Fibroblast of skin of scalp (primary cell): ENCODE measurements around the gene FGD5.
"Not testable (repeated sequence)": the region's sequence is repeated elsewhere in the genome, so short reads cannot be mapped to it uniquely, and the experiment has no call there.

ENCODE experiments used
- DNase-seq: peaks from one replicate; pipeline ENCODE4 v3.0.0-alpha.2; 2013

Gene FGD5

DNA sequence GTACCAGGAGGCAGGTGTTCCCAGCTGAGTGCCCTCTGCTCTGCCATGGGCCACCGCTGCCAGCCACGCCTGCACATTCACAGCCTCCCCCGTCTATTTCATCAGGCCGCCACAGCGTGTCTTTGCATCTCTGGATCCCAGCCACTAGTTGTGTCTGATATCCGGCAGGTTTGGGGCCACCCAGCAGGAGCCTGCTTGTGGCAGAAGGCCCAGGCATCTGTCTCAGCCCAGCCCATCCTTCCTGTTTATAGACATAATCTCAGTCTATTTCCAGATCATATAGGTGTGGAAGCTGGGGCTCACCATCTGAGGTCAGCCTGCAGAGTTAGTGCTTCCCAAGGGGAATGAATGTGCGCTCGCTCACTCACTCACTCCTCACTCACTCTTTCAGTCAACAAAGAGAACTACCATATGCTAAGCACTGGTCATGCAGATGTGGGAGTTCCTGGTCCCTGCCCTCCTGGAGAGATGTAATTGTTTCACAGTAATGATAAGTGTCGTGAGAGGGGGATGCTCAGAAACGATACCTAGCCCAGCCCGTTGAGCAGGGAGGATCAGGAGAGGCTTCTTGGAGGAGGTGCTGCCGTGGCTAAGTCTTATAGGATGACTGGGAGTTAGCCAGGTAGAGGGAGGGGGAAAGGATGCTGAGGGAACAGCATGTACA is 60.6 kb downstream of the FGD5 start:
- DNase-seq: no peak

DNA sequence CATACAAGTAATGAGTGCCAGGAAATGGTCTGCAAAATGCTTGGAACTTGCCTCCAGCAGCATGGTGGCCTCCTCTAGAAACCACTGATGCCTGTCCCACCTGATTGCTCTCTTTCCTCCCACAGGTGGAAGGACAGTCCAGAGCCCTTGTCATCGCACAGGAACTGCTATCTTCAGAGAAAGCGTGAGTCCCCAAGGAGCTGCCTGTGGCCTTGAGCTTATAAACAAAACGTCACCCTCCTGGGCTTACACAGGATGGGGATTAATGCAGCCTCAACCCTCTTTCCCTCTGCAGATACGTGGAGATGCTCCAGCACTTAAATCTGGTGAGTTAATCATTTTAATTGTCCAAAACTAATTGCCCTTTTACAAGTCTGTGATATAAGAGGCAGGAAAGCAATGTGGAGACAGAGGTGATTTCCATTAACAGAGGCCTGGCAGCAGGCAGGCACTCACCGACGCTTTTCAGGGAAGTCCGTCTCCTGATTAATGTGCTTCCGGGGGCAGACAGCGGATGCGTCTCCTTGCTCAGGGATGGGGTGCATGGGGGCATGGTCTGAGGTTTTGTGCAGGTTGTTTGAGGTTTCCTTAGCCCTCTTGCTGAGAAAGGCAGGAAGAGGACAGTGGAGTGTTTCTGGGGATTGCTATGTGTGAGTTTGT is 61.8 kb downstream of the FGD5 start:
- DNase-seq: no peak

DNA sequence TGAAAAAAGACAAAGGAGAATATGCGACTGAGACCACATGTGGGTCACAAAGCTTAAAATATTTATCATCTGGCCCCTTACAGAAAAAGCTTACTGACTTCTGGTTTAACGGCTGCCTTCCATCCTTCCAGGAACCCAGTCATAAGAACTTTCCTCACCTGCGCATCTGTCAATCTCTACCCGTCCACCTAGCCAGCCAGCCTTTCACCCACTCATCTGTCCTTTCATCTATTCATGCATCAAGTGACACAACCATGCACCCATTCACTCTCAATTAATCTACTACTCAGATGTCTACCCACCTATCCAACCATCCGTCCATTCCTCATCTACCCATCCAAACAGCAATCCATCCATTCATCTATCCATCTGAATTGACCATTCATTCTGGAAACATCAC is 64.5 kb downstream of the FGD5 start:
- no peak for DNase-seq

DNA sequence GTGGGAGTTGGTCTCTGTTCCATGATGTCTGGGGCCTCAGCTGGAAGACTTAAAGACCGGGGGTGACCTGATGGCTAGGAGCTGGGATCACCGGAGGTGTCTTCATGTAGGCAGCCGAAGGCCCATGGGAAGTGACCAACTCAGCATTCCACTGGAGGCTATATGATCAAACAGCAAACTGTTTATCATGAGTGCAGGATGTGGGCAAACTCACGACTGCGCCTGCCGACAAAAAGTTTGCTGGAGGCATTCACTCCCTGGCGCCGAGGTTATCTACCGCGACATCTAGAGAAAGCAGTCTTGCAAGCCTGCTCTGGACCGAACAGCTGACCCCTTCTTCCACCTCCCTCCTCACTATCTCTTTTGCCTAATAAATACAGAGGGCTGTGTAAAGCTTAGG is 65.9 kb downstream of the FGD5 start:
- no peak for DNase-seq

DNA sequence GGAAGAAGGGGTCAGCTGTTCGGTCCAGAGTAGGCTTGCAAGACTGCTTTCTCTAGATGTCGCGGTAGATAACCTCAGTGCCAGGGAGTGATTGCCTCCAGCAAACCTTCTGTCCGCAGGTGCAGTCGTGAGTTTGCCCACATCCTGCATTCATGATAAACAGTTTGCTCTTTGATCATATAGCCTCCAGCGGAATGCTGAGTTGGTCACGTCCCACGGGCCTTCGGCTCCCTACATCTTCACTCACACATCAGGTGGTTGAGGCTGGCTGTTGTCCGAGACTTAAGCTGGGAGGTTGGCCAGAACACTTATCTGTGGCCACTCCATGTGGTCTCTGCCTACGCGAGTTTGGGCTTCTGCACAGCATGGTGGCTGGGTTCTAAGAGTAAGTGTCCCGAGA is 66.5 kb downstream of the FGD5 start:
- DNase-seq: no peak

DNA sequence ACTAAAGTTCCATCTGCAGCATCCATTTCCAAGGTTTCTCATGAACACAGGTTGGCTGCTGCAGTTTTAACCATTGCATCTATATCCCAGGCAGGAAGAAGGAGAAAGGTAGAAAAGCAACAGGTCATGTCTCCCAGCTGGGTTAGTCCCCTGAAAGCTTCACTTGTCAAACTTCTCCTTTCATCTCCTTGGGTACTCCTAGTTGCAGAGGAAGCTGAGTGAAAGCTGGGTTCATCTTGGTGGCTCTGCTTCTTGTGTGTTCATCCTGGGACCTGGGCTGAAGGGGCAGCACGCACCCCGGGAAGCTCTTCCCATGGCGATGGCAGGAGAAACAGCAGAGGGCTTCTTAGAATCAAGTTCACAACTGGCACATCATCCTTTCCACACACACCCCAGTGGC is 67.3 kb downstream of the FGD5 start:
- DNase-seq: no peak

DNA sequence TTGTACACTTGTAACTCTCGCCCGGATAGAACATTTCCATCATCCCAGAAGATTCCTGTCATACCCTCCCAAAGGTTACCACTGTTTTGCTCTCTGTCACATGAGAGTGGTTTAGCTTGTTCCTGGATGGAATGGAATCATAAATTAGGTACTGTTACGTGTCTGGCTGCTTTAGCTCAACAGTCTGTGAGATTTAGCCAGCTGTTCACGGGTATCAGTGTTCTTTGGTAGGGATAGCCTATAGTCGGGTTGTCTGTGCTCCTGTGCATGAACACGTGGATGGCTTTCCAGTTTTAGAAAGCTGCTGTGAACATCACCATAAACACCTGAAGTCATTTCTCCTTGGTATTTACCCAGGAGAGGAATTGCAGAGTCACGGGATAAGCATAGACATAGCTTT is 70.4 kb downstream of the FGD5 start:
- DNase-seq: no peak

DNA sequence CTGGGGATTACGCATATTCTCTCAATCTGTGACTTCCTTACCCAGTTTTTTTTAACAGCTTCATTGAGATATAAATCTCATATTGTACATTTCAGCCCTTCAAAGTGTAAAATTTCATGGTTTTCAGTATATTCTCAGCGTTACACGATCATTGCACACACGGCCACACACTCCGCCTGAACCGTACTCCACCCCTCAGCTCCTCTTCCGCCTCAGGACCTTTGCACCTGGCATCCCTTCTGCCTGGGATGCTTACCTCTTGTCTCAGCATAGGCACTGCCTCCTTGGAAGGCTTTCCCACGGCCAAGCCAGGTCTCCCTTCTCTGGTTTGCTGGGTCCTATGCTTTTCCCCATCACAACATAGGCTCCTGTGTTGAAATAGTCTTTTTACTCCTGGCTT is 71.2 kb downstream of the FGD5 start:
- no peak for DNase-seq

DNA sequence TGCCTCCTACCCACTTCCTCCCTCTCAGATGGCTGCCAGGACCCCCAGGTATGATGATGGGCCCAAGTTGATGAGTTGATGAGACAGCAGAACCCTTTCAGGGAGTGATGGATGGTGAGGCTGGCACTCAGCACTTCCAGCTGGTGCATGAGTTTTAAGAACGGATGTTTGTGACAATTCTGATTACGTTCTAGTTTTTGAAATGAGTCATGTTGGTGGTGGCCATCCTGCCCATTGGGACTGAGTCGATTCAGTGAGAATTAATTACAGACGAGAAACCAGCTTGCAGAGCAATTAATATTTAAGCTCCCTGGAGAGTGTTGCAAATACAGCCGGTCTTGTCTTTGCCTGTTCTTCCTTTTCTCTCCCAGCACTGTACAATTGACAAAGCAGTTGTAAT is 71.7 kb downstream of the FGD5 start:
- DNase-seq: no peak

DNA sequence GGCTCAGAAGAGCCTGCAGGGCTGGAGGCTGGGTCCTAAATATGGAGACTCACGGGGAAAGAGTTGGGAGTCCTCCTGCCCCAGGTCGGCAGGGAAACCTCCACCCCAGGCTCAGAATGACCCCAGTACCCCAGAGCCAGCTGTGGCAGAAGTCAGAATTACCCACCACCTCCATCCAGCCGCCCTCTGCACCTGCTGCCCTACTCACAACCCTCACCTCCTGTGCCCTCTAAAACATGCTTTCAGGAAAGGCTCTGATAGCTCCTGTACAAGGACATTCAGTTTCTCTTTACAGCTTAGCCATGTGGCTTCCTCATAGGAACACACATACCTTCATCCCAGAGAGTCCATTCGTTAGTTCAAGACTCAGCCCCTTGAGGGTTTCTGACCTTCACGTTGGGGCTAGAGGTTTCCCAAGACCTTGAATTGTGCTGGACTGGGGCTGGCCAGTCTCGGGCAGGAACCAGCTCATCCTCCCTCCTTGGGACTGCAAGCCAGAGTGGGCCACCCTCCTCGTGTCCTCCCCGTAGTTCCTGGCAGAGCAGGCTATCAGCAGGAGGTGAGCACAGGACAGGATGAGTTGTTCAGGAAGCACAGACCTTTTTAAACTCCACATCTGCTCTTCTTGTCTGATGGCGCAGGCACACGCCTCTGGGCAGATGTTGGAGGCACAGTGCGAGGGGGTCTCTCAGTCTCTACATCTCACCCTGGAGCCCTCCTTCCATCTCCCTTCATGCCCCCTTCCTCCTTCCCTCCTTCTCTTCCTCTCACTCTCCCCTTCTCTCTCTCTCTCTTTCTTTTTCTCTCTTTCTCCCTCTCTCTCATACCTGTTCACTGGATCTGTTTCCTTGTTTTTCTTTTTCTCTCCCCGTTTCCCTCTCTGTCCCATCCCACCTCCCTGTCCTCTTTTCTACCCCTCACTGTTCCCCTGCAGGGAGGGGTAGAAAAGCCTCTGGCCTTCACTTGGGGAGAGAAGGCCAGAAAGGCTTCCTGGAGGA is 72.7 kb downstream of the FGD5 start:
- DNase-seq: no peak

DNA sequence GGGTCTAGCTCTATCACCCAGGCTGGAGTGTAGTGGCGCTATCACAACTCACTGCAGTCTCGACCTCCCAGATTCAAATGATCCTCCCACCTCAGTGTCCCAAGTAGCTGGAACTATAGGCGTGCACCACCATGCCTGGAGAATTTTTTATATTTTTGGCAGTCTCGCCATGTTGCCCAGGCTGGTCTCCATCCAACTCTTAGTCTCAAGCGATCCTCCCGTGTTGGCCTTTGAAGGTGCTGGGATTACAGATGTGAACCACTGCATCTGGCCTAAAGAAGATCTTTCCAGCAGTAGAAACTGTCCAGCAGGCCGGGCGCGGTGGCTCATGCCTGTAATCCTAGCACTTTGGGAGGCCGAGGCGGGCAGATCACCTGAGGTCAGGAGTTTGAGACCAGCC is 73.5 kb downstream of the FGD5 start:
- DNase-seq: no peak

DNA sequence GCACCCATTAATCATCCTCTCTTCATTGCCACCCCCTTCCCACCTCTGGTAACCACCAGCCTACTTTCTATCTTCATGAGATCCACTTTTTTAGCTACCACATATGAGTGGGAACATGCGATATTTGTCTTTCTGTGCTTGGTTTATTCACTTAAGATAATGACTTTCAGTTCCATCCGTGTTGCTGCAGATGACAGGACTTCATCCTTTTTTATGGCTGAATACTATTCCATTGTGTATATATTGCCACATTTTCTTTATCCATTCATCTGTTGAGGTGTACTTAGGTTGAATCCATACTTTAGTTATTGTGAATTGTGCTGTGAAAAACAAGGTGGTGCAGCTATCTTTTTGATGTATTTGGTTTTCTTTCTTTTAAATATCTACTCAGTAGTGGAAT is 75.3 kb downstream of the FGD5 start:
- DNase-seq: no peak

DNA sequence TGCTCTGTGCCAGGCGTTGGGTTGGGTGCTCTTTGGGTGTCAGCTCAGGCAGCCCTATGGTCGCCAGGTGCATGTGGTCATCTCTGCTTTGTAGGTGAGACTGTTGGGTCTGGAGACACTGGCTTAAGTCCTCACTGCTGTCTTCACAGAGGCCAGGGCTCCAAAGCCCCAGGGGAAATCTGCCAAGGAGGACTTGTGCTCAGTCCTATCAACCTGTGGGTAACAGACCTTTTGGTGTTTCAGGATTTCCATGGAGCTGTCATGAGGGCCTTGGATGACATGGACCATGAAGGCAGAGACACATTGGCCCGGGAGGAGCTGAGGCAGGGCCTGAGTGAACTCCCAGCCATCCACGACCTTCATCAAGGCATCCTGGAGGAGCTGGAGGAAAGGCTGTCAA is 78.5 kb downstream of the FGD5 start:
- DNase-seq: no peak

DNA sequence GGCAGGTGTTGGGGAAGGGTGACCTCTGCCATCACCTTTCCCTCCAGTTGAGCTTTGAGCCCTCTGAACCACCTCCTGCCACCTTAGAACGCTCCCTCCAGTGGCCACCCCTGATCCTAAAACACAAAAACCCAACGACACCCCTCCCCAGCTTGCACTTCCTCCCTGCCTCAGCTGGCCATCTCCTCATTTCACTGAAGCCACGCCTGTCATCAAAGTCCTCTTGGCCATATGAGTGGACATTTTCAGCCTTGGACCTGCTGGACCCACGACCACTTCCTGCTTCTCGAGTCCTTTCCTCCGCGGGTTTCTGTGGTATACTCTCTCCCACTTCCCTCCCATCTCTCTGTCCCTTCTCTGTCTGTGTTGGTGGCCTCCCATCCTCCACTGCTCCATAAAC is 80.2 kb downstream of the FGD5 start:
- no peak for DNase-seq

DNA sequence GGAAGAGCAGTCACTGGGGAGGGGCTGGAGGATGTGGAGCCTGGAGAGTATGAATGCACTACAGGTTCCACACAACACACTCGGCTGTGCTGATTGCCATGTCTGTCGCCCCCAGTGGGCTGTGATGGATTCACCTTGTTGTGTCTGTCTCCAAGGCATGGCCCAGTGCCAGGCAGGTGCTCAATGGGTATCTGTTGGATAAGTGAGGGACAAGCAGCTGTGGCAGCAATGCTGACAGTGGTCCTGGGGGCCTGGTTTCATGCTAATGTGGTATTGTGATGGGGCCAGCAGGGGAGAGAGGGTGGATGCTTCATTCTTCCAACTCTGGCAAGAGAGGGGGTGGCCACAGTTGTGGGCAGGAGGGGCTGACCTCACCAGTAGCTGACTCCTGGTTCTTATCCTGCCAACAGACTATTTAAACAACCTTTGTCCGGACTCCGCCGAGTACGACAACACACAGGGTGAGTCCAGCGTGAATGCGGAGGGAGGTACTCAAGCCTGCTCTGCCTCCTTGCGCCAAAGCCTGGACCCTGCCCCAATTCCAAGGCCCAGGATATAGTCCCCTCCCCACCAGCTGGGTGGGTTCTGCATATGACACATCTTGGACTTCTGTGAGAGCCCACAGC is 81.3 kb downstream of the FGD5 start:
- DNase-seq: no peak

DNA sequence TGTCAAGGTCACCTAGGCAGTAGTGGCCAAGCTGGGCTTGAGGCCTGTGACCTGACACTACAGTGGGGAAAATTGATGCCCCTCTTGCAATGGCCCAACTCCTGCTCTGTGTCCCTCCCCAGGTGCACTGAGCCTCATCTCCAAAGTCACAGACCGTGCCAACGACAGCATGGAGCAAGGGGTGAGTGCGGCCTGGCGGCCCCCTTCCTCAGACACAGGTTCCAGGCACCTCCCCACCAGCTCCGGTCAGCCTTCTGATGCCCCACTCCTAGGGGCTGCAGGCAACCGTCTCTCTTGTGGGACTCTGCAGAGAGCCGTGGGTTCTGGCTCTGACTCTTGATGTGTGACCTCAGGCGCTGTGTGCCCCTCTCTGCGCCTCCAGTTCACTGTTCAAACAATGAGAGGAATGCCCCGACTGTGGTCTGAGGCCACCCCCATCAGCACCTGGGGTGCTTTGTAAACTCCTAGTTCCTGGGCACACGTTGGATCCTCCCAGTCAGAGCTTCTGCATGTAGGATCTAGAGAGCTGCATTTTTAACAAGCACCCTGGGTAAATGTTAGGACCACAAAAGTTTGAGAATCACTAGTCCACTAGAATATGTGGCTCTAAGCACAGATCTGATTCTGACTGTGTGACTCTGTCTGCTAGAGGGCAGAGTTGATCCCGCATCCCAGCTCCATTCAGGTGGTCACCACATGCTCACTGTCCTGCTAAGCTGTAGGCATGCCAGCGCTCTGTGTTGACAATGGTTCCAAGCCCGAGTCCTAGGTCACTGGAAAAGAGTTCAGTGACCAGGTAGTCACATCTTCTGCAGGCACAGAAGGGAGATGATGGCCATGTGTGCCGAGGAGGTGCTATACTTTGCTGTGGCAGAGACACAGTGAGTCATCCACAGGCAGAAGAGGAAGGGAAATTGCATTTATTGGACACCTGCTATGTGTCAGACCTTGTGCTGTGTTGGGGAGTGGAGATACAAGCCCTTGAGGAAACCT is 82.4 kb downstream of the FGD5 start:
- no peak for DNase-seq

DNA sequence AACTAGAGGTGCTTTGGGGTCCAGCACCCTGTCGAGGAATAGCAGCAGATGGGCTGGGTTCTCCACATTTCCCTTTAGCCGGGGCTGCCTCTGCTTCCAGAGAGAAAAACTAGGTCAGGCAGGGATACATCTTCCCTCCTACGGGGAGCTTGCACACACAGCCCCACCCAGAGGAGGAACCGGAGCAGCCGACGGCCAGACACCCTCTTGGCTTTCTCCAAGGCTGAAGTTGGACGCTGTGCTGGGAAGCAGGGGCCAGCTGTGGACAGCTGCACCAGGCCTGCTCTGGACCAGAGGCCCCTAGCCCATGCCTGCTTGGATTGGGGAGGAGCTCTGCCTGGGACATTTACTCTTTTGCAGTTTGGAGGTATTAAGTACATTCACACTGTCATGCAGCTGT is 84.0 kb downstream of the FGD5 start:
- DNase-seq: no peak

DNA sequence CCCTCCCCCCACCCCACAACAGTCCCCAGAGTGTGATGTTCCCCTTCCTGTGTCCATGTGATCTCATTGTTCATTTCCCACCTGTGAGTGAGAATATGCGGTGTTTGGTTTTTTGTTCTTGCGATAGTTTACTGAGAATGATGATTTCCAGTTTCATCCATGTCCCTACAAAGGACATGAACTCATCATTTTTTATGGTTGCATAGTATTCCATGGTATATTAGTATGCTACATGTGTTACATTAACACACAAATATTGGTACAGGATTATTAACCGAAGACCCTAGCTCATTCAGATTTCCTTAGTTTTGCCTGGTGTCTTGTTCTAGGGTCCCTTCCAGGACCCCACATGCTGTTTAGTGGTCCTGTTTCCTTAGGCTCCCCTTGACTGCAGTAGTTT is 84.7 kb downstream of the FGD5 start:
- not testable (repeated sequence) for DNase-seq

DNA sequence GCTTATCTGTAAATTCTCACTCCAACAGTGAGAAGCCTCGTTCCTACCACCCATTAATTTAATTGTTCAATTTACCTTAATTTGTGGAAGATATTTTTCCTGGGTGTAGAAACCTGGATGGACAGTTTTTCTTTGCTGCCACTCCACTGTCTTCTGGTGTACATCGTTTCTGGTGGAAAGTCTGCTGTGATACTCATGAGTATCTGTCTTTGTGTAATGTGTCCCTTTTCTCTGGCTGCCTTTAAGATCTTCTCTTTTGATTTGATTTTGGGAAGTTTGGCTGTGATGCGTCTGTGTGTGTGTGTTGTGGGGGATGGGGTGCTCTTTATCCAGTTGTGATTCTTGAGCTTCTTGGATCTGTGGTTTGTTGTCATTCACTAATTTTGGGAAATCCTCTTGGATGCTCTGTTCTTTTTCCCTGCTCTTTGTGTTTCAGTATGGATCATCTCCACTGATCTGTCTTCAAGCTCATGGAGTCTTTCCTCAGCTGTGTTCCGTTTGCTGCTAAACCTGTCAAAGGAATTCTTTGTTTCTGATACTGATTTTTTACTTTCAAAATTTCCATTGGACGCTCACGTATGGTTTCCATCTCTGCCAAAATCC is 86.4 kb downstream of the FGD5 start:
- DNase-seq: no peak

DNA sequence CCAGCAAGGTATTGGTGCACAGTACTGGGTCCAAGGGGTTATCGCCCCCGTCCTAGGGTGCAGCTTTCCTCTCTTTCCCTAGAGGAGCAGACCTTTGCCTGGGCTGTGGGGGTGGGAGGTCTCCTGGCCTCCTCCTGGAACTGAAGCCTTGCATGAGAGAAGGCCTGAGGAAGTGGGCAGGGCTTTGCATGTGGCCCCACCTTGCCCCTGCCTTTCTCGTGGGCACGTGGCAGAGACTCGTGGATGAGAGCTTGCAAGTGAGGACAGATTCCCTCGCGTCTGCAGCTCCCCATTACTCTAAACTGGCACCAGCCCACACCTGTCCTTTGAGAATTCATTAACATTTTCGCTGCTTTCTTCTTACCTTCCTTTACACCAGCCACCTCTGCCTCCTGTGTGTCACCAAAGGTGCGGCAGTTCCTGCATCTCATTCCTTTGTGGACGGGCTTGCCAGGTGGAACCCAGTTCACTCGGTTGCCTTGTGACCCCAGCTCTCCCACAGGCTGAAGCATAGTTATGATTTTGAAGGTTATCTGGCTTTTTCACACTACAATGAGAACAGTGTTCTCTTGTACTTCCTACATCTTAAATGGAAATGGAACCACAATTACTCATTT is 87.7 kb downstream of the FGD5 start:
- DNase-seq: no peak
